GM12874 (cell line): Measurements from ENCODE around the gene CLCN1.

ENCODE experiments used
- TF ChIP-seq, protein P1 (sequence below): IDR thresholded peaks from 2 replicates; pipeline ENCODE4 v1.5.1; 2011; ENCODE audit warnings: low read depth, mild to moderate bottlenecking, control low read depth, low read length, moderate library complexity; ENCODE audit not compliant: insufficient read depth

Gene CLCN1

GRCh38 chr7:143369678-143370651, 54.1 kb downstream of the CLCN1 start:
- TF ChIP-seq, protein P1, sequence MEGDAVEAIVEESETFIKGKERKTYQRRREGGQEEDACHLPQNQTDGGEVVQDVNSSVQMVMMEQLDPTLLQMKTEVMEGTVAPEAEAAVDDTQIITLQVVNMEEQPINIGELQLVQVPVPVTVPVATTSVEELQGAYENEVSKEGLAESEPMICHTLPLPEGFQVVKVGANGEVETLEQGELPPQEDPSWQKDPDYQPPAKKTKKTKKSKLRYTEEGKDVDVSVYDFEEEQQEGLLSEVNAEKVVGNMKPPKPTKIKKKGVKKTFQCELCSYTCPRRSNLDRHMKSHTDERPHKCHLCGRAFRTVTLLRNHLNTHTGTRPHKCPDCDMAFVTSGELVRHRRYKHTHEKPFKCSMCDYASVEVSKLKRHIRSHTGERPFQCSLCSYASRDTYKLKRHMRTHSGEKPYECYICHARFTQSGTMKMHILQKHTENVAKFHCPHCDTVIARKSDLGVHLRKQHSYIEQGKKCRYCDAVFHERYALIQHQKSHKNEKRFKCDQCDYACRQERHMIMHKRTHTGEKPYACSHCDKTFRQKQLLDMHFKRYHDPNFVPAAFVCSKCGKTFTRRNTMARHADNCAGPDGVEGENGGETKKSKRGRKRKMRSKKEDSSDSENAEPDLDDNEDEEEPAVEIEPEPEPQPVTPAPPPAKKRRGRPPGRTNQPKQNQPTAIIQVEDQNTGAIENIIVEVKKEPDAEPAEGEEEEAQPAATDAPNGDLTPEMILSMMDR = no peak

GRCh38 chr7:143372070-143372469, 56.2 kb downstream of the CLCN1 start:
- TF ChIP-seq, protein P1 = no peak

DNA sequence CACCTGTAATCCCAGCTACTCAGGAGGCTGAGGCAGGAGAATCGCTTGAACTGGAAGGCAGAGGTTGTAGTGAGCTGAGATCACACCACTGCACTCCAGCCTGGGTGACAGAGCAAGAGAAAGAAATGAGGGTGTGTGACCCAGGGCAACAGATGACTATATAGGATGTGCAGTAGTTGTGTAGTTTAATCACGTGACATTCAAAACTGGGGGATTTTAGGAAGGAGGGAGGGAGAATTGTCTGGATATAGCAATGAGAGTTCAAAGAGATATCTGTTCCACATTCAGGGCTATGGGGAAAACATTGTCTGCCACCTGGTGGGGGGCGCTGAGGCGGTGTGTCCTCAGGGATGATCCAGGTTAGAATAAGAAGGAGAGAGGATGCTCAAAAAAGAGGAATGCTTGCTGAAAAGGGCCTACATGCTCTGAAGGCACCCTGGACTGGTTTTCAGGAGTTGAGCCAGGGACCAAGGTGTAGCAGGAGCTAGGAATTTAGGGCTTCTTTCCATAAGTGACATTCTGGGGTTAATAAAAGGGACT, 57.4 kb downstream of the CLCN1 start:
- TF ChIP-seq, protein P1 = no peak

- TF ChIP-seq, protein P1 = no peak
Measured at GRCh38 chr7:143374561-143374960, 58.6 kb downstream of the CLCN1 start.

- TF ChIP-seq, protein P1 = no peak
Measured at GRCh38 chr7:143375298-143376034, 59.6 kb downstream of the CLCN1 start.

GRCh38 chr7:143376396-143376795, 60.5 kb downstream of the CLCN1 start:
- TF ChIP-seq, protein P1 = no peak
